Ishikawa (cell line): ENCODE data around the gene BMP10.
A peak's percentile ranks its signal among the peaks of the same experiment; 100 is the strongest.

Experiments used
- CEBPB ChIP-seq: IDR thresholded peaks from 2 replicates; pipeline ENCODE4 v1.6.1; 2012
- CREB1 ChIP-seq: IDR thresholded peaks from 2 replicates; pipeline ENCODE4 v1.6.1; 2012; ENCODE audit warnings: low read depth
- EGR1 ChIP-seq: IDR thresholded peaks from 2 replicates; pipeline ENCODE4 v1.6.1; 2012
- EP300 ChIP-seq: IDR thresholded peaks from 2 replicates; pipeline ENCODE4 v1.6.1; 2012; ENCODE audit warnings: borderline replicate concordance
- FOXM1 ChIP-seq: IDR thresholded peaks from 2 replicates; pipeline ENCODE4 v1.6.1; 2012; ENCODE audit warnings: low read depth, borderline replicate concordance
- NFIC ChIP-seq: IDR thresholded peaks from 2 replicates; pipeline ENCODE4 v1.6.1; 2012
- RAD21 ChIP-seq: IDR thresholded peaks from 2 replicates; pipeline ENCODE4 v1.6.1; 2012; ENCODE audit warnings: low read depth
- TAF1 ChIP-seq: IDR thresholded peaks from 2 replicates; pipeline ENCODE4 v1.6.1; 2012; ENCODE audit warnings: low read depth, mild to moderate bottlenecking
- TCF12 ChIP-seq: IDR thresholded peaks from 2 replicates; pipeline ENCODE4 v1.6.1; 2012; ENCODE audit warnings: low read depth
- TEAD4 ChIP-seq: IDR thresholded peaks from 2 replicates; pipeline ENCODE4 v1.6.1; 2012
- YY1 ChIP-seq: IDR thresholded peaks from 2 replicates; pipeline ENCODE4 v1.6.1; 2012; ENCODE audit warnings: low read depth
- ZBTB7A ChIP-seq: IDR thresholded peaks from 2 replicates; pipeline ENCODE4 v1.6.1; 2012; ENCODE audit warnings: low read depth
- TF ChIP-seq, protein P1 (sequence below): IDR thresholded peaks from 2 replicates; pipeline ENCODE4 v1.6.1; 2012; ENCODE audit warnings: low read depth, mild to moderate bottlenecking
- TF ChIP-seq, protein P2 (sequence below): IDR thresholded peaks from 2 replicates; pipeline ENCODE4 v1.6.1; 2012
- TF ChIP-seq, protein P3 (sequence below): IDR thresholded peaks from 2 replicates; pipeline ENCODE4 v1.6.1; 2012

The BMP10 gene

GRCh38 chr2:68828887-68829708 lies 42.1 kb downstream of the BMP10 start:
- TF ChIP-seq TEAD4 (peak; percentile 80), EGR1 (no peak), FOXM1 (no peak), CREB1 (no peak), CEBPB (peak; percentile 6; the same call in 1 of the 2 replicates), YY1 (no peak), EP300 (no peak; the same call in 1 of the 2 replicates), RAD21 (no peak), ZBTB7A (no peak), NFIC (peak; percentile 94), TAF1 (no peak), TCF12 (peak; percentile 54; the same call in 1 of the 2 replicates)
- TF ChIP-seq, protein P1, sequence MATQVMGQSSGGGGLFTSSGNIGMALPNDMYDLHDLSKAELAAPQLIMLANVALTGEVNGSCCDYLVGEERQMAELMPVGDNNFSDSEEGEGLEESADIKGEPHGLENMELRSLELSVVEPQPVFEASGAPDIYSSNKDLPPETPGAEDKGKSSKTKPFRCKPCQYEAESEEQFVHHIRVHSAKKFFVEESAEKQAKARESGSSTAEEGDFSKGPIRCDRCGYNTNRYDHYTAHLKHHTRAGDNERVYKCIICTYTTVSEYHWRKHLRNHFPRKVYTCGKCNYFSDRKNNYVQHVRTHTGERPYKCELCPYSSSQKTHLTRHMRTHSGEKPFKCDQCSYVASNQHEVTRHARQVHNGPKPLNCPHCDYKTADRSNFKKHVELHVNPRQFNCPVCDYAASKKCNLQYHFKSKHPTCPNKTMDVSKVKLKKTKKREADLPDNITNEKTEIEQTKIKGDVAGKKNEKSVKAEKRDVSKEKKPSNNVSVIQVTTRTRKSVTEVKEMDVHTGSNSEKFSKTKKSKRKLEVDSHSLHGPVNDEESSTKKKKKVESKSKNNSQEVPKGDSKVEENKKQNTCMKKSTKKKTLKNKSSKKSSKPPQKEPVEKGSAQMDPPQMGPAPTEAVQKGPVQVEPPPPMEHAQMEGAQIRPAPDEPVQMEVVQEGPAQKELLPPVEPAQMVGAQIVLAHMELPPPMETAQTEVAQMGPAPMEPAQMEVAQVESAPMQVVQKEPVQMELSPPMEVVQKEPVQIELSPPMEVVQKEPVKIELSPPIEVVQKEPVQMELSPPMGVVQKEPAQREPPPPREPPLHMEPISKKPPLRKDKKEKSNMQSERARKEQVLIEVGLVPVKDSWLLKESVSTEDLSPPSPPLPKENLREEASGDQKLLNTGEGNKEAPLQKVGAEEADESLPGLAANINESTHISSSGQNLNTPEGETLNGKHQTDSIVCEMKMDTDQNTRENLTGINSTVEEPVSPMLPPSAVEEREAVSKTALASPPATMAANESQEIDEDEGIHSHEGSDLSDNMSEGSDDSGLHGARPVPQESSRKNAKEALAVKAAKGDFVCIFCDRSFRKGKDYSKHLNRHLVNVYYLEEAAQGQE: no peak
- TF ChIP-seq, protein P2, sequence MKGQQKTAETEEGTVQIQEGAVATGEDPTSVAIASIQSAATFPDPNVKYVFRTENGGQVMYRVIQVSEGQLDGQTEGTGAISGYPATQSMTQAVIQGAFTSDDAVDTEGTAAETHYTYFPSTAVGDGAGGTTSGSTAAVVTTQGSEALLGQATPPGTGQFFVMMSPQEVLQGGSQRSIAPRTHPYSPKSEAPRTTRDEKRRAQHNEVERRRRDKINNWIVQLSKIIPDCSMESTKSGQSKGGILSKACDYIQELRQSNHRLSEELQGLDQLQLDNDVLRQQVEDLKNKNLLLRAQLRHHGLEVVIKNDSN: peak; percentile 86
- TF ChIP-seq, protein P3, sequence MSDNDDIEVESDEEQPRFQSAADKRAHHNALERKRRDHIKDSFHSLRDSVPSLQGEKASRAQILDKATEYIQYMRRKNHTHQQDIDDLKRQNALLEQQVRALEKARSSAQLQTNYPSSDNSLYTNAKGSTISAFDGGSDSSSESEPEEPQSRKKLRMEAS: no peak

DNA sequence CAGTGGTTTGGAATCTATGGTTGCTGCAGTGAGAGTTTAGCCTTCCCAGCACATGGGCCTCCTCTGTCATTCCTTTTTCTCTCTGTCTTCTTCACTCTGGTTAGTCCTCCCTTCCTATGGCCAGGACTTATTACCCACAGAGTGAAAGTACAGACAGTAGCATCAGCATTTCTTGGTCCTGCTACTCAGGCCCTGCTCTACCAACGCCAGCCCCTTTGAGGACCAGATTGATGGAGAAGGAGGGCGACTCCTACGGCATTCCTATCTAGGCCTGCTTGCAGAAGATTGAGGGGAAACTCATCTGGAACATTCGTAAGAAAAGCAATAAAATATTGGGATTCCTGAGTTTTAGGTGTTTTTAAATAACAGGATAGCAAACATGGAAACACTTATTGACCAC lies 43.5 kb downstream of the BMP10 start:
- no peak for TF ChIP-seq FOXM1
- TF ChIP-seq, protein P2: no peak
- no peak for TF ChIP-seq CEBPB
- TF ChIP-seq, protein P3: no peak

DNA sequence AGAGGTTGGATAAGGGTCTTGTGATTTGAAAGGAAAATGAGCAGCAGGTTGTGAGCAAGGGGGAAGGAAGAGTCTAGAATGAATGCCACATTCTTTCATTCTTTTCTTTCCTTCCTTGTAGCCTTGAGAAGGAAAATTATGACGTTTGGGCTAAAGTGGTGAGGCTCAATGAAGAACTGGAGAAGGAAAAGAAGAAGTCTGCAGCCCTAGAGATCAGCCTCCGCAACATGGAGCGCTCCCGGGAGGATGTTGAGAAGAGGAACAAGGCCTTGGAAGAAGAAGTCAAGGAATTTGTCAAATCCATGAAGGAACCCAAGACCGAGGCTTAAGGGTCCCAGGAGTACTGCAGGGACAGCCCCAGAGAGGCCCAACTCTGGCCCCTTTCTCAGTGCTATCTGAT lies 45.3 kb downstream of the BMP10 start:
- TF ChIP-seq CREB1: no peak
- TF ChIP-seq CEBPB: no peak
- TF ChIP-seq, protein P3: no peak
- TF ChIP-seq ZBTB7A: no peak
- TF ChIP-seq TEAD4: no peak
- TF ChIP-seq RAD21: no peak
- TF ChIP-seq TCF12: no peak
- TF ChIP-seq YY1: no peak
- TF ChIP-seq FOXM1: no peak
- TF ChIP-seq TAF1: no peak

GRCh38 chr2:68824831-68825230 lies 46.4 kb downstream of the BMP10 start:
- TF ChIP-seq TCF12: no peak
- TF ChIP-seq FOXM1: no peak
- TF ChIP-seq NFIC: peak; percentile 70
- TF ChIP-seq EGR1: no peak
- no peak for TF ChIP-seq YY1
- TF ChIP-seq, protein P1: no peak
- no peak for TF ChIP-seq CEBPB
- TF ChIP-seq EP300: no peak
- no peak for TF ChIP-seq CREB1
- peak; percentile 6; the same call in 1 of the 2 replicates for TF ChIP-seq TEAD4

- TF ChIP-seq FOXM1 (no peak), CREB1 (no peak), ZBTB7A (no peak), TAF1 (no peak), EP300 (no peak), TCF12 (no peak), CEBPB (no peak), RAD21 (no peak)
- TF ChIP-seq, protein P1: no peak
- TF ChIP-seq, protein P3: no peak
- TF ChIP-seq, protein P2: no peak
These were observed 48.9 kb downstream of the BMP10 start for GRCh38 chr2:68822207-68822872.
